ENCODE data around the gene LRRC8E.

LRRC8E gene

DNA sequence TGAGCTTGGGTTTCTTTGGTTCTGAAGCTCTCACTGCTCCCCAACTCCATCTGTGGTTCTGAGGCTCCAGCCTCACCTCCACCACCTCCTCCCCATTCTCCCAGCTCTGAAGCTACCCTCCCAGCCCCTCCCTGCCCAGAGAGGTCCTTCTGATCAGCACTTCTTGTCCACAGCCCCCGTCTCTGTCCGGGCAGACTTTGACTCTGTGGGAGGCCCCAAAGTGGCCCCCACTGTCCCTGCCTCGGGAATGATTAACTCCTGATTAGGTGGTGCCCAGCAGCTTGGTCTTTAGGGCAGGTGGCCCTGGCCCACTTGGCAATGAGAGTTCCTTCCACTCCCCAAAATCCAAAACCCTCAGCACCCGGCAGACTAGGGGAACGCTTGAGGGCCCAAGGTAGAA is 43.9 kb upstream of the LRRC8E start:
- H3K4me3 ChIP-seq (ENCODE audit: low read depth, low read length) = no peak overlapping the region
- DNase-seq (ENCODE audit: low read depth) = no peak
- TF ChIP-seq, protein P1, sequence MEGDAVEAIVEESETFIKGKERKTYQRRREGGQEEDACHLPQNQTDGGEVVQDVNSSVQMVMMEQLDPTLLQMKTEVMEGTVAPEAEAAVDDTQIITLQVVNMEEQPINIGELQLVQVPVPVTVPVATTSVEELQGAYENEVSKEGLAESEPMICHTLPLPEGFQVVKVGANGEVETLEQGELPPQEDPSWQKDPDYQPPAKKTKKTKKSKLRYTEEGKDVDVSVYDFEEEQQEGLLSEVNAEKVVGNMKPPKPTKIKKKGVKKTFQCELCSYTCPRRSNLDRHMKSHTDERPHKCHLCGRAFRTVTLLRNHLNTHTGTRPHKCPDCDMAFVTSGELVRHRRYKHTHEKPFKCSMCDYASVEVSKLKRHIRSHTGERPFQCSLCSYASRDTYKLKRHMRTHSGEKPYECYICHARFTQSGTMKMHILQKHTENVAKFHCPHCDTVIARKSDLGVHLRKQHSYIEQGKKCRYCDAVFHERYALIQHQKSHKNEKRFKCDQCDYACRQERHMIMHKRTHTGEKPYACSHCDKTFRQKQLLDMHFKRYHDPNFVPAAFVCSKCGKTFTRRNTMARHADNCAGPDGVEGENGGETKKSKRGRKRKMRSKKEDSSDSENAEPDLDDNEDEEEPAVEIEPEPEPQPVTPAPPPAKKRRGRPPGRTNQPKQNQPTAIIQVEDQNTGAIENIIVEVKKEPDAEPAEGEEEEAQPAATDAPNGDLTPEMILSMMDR (IDR thresholded peaks at IDR 0.05; ENCODE audit: low read depth, low read length, missing control alignments) = no peak

DNA sequence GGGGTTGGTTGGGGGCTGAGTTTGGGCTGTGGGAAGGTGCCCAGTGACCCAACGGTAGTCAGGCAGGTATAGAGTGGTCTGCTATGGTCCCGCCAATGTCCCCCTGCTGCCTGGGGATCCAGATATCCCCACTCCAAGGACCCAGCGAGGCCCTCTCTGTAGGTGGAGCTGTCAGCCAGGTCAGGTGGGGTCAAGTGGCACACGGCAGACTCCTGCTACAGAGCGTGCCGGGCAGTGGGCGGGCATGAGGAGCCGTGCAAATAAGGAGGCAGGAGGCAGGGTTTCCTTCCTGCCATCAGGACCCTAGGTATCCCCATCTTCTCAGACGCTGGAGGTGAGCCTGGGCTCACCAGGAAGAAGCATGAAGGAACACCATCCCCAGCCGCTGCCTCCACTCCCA is 43.4 kb upstream of the LRRC8E start:
- no peak overlapping the region for H3K4me3 ChIP-seq (ENCODE audit: low read depth, low read length)

GRCh38 chr19:7845390-7846154 is 42.7 kb upstream of the LRRC8E start:
- no peak overlapping the region for H3K4me3 ChIP-seq (ENCODE audit: low read depth, low read length)
- TF ChIP-seq, protein P1 (IDR thresholded peaks at IDR 0.05; ENCODE audit: low read depth, low read length, missing control alignments) = no peak
- DNase-seq (ENCODE audit: low read depth) = no peak

More for the DNA sequence above, 43.4 kb upstream of the LRRC8E start:
- TF ChIP-seq, protein P1 (IDR thresholded peaks at IDR 0.05; ENCODE audit: low read depth, low read length, missing control alignments) = no peak
- DNase-seq (ENCODE audit: low read depth) = no peak

DNA sequence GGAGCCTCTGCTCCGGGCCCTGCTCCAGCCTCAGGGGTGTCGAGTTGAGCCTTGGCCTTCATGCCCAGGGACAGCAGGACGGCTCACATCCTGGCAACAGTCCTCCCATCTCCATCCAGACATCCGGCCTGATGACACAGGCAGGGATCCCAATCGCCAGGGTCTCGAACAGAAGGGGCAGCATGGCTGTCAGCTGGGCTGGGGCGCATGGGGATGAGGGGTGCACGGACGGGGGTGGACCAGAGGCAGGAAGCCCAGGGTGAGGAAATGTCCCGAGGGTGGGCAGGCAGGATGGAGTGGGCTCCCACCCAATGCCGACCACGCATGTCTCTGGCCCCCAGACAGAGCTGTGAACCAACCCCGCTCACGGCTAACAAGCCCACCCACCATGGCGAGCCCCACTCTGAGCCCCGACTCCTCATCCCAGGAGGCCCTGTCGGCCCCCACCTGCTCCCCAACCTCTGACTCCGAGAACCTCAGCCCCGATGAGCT is 42.1 kb upstream of the LRRC8E start:
- TF ChIP-seq, protein P1 (IDR thresholded peaks at IDR 0.05; ENCODE audit: low read depth, low read length, missing control alignments) = no peak
- no peak for DNase-seq (ENCODE audit: low read depth)
- H3K4me3 ChIP-seq (ENCODE audit: low read depth, low read length) = no peak overlapping the region

DNA sequence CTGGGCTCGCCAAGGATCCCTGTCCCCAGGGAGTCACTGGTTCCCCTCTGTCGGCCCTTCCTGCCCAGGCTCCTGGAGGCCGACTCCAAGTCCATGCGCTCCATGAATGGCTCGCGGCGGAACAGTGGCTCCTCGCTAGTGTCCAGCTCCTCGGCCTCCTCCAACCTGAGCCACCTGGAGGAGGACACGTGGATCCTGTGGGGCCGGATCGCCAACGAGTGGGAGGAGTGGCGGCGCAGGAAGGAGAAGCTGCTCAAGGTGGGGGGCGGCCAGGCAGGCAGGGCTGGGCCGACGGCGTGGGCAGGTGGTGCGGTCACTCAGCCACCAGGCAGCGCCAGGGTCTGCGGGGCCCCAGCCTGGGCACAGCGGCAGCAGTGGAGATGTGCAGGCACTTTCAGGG is 40.6 kb upstream of the LRRC8E start:
- no peak for DNase-seq (ENCODE audit: low read depth)
- no peak overlapping the region for H3K4me3 ChIP-seq (ENCODE audit: low read depth, low read length)
- TF ChIP-seq, protein P1 (IDR thresholded peaks at IDR 0.05; ENCODE audit: low read depth, low read length, missing control alignments) = no peak

- no peak for DNase-seq (ENCODE audit: low read depth)
- no peak overlapping the region for H3K4me3 ChIP-seq (ENCODE audit: low read depth, low read length)
- TF ChIP-seq, protein P1 (IDR thresholded peaks at IDR 0.05; ENCODE audit: low read depth, low read length, missing control alignments) = no peak
Measured at GRCh38 chr19:7848779-7849457, 39.4 kb upstream of the LRRC8E start.

Measured in GM12864 (cell line).